Mesothelial cell of epicardium (in vitro differentiated cells): ENCODE data around the gene RCL1. TPM values are rescaled to one million over a fixed set of nuclear protein-coding genes. Genes with fewer than 3 reads are reported as not detected.

ENCODE experiments used
- DNase-seq, 2 experiments: peaks; one replicate each; pipeline ENCODE4 v3.0.0; 2021; ENCODE audit warnings: low spot score in 2 of 2; ENCODE audit not compliant: unreplicated experiment in 2 of 2
- H3K27ac Mint-ChIP-seq: 2 replicates; pipeline ENCODE4 v1.8.0; 2021; ENCODE audit warnings: mixed read lengths
- H3K27me3 Mint-ChIP-seq: 2 replicates; pipeline ENCODE4 v1.8.0; 2021; ENCODE audit warnings: low read depth, mixed read lengths
- H3K36me3 Mint-ChIP-seq: 2 replicates; pipeline ENCODE4 v1.8.0; 2021; ENCODE audit warnings: mixed read lengths
- H3K4me1 Mint-ChIP-seq: 2 replicates; pipeline ENCODE4 v1.8.0; 2021; ENCODE audit warnings: mixed read lengths
- H3K4me3 Mint-ChIP-seq: 2 replicates; pipeline ENCODE4 v1.8.0; 2021; ENCODE audit warnings: mild to moderate bottlenecking, moderate library complexity, mixed read lengths
- H3K9me3 Mint-ChIP-seq: 2 replicates; pipeline ENCODE4 v1.8.0; 2021; ENCODE audit warnings: mixed read lengths
- total RNA-seq: library from RNA; stranded (reverse); gene quantifications from 3 replicates; pipeline ENCODE4 v1.2.1, GENCODE V29; 2021
- TF ChIP-seq, protein P1 (sequence below): fragments of 200-600 bp; sonication (generic); IDR thresholded peaks from one replicate; pipeline ENCODE4 v1.5.0; 2021; ENCODE audit warnings: antibody characterized with exemption; ENCODE audit not compliant: unreplicated experiment

The RCL1 gene, protein sequence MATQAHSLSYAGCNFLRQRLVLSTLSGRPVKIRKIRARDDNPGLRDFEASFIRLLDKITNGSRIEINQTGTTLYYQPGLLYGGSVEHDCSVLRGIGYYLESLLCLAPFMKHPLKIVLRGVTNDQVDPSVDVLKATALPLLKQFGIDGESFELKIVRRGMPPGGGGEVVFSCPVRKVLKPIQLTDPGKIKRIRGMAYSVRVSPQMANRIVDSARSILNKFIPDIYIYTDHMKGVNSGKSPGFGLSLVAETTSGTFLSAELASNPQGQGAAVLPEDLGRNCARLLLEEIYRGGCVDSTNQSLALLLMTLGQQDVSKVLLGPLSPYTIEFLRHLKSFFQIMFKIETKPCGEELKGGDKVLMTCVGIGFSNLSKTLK
- 21.2 to 22.8 TPM (median 21.4 TPM) in 3 replicates for total RNA-seq

- Mint-ChIP-seq H3K27me3 (no peaks in the 10 kb centered on the region), H3K4me3 (peak within 1 kb of the TSS; percentile 99), H3K9me3 (no peaks in the 10 kb centered on the region), H3K4me1 (peaks cover 20% of the 10 kb centered on the region), H3K36me3 (no peaks in the 10 kb centered on the region), H3K27ac (peak within 1 kb of the TSS; percentile 99)
- TF ChIP-seq, protein P1, sequence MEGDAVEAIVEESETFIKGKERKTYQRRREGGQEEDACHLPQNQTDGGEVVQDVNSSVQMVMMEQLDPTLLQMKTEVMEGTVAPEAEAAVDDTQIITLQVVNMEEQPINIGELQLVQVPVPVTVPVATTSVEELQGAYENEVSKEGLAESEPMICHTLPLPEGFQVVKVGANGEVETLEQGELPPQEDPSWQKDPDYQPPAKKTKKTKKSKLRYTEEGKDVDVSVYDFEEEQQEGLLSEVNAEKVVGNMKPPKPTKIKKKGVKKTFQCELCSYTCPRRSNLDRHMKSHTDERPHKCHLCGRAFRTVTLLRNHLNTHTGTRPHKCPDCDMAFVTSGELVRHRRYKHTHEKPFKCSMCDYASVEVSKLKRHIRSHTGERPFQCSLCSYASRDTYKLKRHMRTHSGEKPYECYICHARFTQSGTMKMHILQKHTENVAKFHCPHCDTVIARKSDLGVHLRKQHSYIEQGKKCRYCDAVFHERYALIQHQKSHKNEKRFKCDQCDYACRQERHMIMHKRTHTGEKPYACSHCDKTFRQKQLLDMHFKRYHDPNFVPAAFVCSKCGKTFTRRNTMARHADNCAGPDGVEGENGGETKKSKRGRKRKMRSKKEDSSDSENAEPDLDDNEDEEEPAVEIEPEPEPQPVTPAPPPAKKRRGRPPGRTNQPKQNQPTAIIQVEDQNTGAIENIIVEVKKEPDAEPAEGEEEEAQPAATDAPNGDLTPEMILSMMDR, result no peak
- DNase-seq, result peak; percentile 88 to 97
Measured at GRCh38 chr9:4792572-4793458, at the start of gene RCL1. Gene RCL1, plus strand, starts transcription at chr9:4792944. Its CDS starts 148 bp downstream, at chr9:4793092.

DNA sequence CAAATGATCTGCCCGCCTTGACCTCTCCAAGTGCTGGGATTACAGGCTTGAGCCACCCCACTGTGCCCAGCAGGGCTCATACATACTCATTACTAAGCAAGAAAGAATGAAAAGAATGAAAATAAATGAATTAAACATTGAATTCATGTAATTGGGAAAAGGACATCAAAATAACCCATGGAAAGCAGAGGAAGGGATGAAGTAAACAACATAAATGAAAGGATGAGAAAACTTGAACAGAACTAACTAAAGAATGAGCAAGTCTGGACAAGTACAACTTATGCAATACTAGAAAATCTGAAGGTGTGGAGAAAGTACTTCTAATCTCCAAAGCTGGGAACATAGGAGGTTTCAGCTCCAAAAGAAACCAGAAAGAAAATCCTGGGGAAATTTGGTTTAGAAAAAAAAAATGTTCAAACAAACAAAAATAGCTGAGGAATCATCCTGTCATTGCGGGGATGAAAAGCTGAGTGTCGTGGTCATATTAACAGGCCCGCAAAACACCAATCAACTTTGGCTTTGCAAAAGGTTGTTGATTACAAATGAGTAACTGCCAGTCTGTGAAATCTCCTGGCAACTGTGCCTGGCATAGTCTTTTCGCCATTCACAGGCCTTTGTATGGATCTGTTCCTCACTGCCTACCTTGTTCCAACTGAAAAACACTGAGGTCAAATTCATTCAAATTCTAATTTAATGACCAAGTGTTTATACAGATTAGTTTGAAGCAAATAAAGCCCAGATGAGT, 49.4 kb upstream of the RCL1 start:
- TF ChIP-seq, protein P1, result no peak
- H3K4me3 Mint-ChIP-seq, result peak overlapping the region; percentile 3
- peak overlapping the region; percentile 54 for H3K27ac Mint-ChIP-seq

GRCh38 chr9:4746278-4747030, 46.3 kb upstream of the RCL1 start:
- TF ChIP-seq, protein P1, result no peak
- H3K9me3 Mint-ChIP-seq, result no peaks in the 10 kb centered on the region
- peaks cover 13% of the 10 kb centered on the region for H3K4me1 Mint-ChIP-seq
- no peak for DNase-seq
- no peaks in the 10 kb centered on the region for H3K27me3 Mint-ChIP-seq
- no peaks in the 10 kb centered on the region for H3K36me3 Mint-ChIP-seq
- no peak overlapping the region for H3K4me3 Mint-ChIP-seq
- no peak overlapping the region for H3K27ac Mint-ChIP-seq

More for the DNA sequence above, 49.4 kb upstream of the RCL1 start:
- Mint-ChIP-seq H3K9me3 (no peaks in the 10 kb centered on the region), H3K36me3 (no peaks in the 10 kb centered on the region), H3K4me1 (peaks cover 26% of the 10 kb centered on the region), H3K27me3 (no peaks in the 10 kb centered on the region)
- DNase-seq, result no peak

- Mint-ChIP-seq H3K27me3 (no peaks in the 10 kb centered on the region), H3K36me3 (no peaks in the 10 kb centered on the region), H3K4me1 (peaks cover under 1% of the 10 kb centered on the region), H3K9me3 (no peaks in the 10 kb centered on the region), H3K27ac (no peak overlapping the region), H3K4me3 (no peak overlapping the region)
- DNase-seq, result no peak
- TF ChIP-seq, protein P1, result no peak
Measured at GRCh38 chr9:4748612-4749011, 44.1 kb upstream of the RCL1 start.
